Gastroesophageal sphincter (tissue), 4 donors: Measurements from ENCODE around the gene COX7B. TPM values are rescaled to one million over a fixed set of nuclear protein-coding genes. Genes with fewer than 3 reads are reported as not detected.
A peak's percentile ranks its signal among the peaks of the same experiment; 100 is the strongest.
"Not testable (repeated sequence)": the region's sequence is repeated elsewhere in the genome, so short reads cannot be mapped to it uniquely, and the experiment has no call there.

Experiments
- ATAC-seq: fragments of 150-250 bp; one replicate; pipeline ENCODE4 v1.9.1; 2016; ENCODE audit warnings: mild to moderate bottlenecking, moderate library complexity
- H3K27ac ChIP-seq, 4 donors: fragments of 200-600 bp; sonication (generic) in 3 of 4; 1 replicate in 3 of 4; 2 replicates in 1 of 4; pipeline ENCODE4 v1.5.1; 2016 to 2019
- H3K27me3 ChIP-seq: fragments of 200-600 bp; sonication (generic); one replicate; pipeline ENCODE4 v1.5.1; 2019
- H3K36me3 ChIP-seq, 2 donors: fragments of 200-600 bp; sonication (generic); one replicate each; pipeline ENCODE4 v1.5.1; 2019; ENCODE audit warnings: control low read depth in 1 of 2
- H3K4me1 ChIP-seq, 3 donors: fragments of 200-600 bp; sonication (generic); 1 replicate in 2 of 3; 2 replicates in 1 of 3; pipeline ENCODE4 v1.5.1; 2016 to 2019; ENCODE audit warnings: control low read depth in 2 of 3
- H3K4me3 ChIP-seq, 2 donors: fragments of 200-600 bp; sonication (generic); one replicate each; pipeline ENCODE4 v1.5.1; 2019; ENCODE audit warnings: mild to moderate bottlenecking in 1 of 2, moderate library complexity in 1 of 2
- H3K9me3 ChIP-seq, 3 donors: fragments of 200-600 bp; sonication (generic); one replicate each; pipeline ENCODE4 v1.5.1; 2017 to 2019; ENCODE audit warnings: control low read depth in 2 of 3
- EP300 ChIP-seq: sonication (generic); formaldehyde crosslinking; IDR thresholded peaks from one replicate; pipeline ENCODE4 v1.6.1; 2017; ENCODE audit warnings: antibody characterized with exemption, mild to moderate bottlenecking
- POLR2A ChIP-seq, 2 donors: fragments of 450-650 bp; IDR thresholded peaks; one replicate each; pipeline ENCODE4 v1.6.1; 2017; ENCODE audit warnings: antibody characterized with exemption in 2 of 2, mild to moderate bottlenecking in 2 of 2, moderate library complexity in 1 of 2
- POLR2AphosphoS5 ChIP-seq: sonication (generic); formaldehyde crosslinking; IDR thresholded peaks from one replicate; pipeline ENCODE4 v1.6.1; 2017; ENCODE audit warnings: antibody characterized with exemption
- WGBS, 2 donors: methylation state at CpG; one replicate each; pipeline ENCODE4 v1.1.5; 2018; ENCODE audit warnings: low coverage in 1 of 2; 5-methylcytosine and 5-hydroxymethylcytosine counted together
- total RNA-seq, 4 donors: library from RNA; depleted of rRNA; stranded (reverse); fragments of >200 nt; gene quantifications; one replicate each; pipeline ENCODE4 v1.1.0, GENCODE V29; 2016
- TF ChIP-seq, protein P1 (sequence below), 4 experiments: fragments of 200-600 bp in 2 of 4; fragments of 450-650 bp in 2 of 4; sonication (generic) in 1 of 4; IDR thresholded peaks; one replicate each; pipeline ENCODE4 v1.5.1; 2017 to 2019; ENCODE audit warnings: antibody characterized with exemption in 4 of 4, mild to moderate bottlenecking in 2 of 4, moderate library complexity in 2 of 4

The COX7B gene, protein sequence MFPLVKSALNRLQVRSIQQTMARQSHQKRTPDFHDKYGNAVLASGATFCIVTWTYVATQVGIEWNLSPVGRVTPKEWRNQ
- 100 to 1,000 TPM; 338 to 504 (median 366) TPM for total RNA-seq

DNA sequence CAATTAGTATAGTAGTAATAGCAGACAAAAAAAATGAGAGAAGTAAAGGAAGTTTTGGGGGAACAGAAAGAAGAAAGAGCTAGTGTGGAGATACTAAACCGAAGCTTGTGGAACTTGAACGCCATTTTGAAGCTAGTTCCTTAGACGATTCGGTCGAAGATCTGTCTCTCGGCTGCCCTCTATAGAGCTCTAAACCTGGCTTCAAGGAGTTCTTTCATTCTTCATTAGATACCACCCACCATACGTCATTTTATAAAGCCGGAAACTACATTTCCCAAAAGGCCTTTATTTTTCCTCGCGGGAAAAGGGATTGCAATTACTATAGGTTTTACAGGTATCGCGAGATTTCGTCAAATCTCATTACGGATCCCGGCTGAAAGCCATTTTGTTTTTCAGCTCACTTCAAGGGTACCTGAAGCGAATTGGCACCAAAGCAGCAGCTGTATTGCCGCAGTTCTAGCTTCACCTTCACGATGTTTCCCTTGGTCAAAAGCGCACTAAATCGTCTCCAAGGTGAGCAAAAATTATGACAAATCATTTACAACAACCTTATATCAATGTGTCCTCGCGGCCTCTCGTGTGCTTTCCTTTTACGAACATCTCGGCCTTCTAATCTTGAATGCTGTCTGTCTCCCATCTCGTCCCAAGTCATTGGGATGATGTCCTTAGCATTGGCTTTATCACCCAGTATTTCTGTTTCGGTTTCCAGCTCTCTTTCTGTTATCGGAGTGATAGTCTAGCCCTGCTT lies at the start of gene COX7B:
COX7B (plus strand) TSS at position 388 of the 748 bp plus-strand sequence; CDS start at position 474, 86 bp downstream.
- ATAC-seq: peak; percentile 82
- H3K9me3 ChIP-seq: no peaks in the 10 kb centered on the region
- TF ChIP-seq EP300 (no peak), POLR2A (IDR thresholded peaks at IDR 0.05) (peak; percentile 34 to 54), POLR2AphosphoS5 (peak; percentile 78)
- TF ChIP-seq, protein P1, sequence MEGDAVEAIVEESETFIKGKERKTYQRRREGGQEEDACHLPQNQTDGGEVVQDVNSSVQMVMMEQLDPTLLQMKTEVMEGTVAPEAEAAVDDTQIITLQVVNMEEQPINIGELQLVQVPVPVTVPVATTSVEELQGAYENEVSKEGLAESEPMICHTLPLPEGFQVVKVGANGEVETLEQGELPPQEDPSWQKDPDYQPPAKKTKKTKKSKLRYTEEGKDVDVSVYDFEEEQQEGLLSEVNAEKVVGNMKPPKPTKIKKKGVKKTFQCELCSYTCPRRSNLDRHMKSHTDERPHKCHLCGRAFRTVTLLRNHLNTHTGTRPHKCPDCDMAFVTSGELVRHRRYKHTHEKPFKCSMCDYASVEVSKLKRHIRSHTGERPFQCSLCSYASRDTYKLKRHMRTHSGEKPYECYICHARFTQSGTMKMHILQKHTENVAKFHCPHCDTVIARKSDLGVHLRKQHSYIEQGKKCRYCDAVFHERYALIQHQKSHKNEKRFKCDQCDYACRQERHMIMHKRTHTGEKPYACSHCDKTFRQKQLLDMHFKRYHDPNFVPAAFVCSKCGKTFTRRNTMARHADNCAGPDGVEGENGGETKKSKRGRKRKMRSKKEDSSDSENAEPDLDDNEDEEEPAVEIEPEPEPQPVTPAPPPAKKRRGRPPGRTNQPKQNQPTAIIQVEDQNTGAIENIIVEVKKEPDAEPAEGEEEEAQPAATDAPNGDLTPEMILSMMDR (IDR thresholded peaks at IDR 0.05): peak; percentile 16 to 47 (median 38)
- peaks cover 0 to 22% (median 0%) of the 10 kb centered on the region in 3 donors for H3K4me1 ChIP-seq
- H3K4me3 ChIP-seq: peak within 1 kb of the TSS; percentile 60 to 99
- 1 to 40% methylated on average over 23 to 26 of the region's 28 CpGs for WGBS, 2 donors
- H3K36me3 ChIP-seq: peaks cover 0 to 18% of the 10 kb centered on the region in 2 donors
- no peaks in the 10 kb centered on the region for H3K27me3 ChIP-seq
- peak within 1 kb of the TSS; percentile 79 to 98 (median 84) for H3K27ac ChIP-seq

DNA sequence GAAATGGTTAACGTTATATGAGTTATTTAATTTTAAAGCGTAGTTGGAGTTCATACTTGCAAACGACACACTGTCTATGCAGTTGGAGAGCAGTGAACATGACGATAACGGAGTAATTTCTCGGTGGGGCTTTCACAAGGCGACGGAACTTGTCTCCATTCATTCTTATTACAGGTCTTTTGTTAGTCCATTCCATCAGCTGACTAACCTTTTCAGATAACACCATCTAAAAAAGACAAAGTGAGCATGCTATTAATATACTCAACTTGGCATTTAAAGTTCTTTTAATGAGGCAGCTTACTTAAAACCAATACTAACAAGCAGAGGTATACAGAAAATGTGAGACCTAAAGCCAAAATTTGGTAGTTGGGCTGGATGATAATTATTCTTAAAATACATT lies 23.9 kb upstream of the COX7B start:
- TF ChIP-seq EP300 (no peak), POLR2AphosphoS5 (no peak), POLR2A (IDR thresholded peaks at IDR 0.05) (no peak)
- TF ChIP-seq, protein P1 (IDR thresholded peaks at IDR 0.05): no peak
- ATAC-seq: no peak
- no peaks in the 10 kb centered on the region for H3K4me1 ChIP-seq
- H3K4me3 ChIP-seq: no peak overlapping the region
- no peaks in the 10 kb centered on the region for H3K9me3 ChIP-seq
- 92 to 98% methylated on average over 8 of the region's 8 CpGs for WGBS, 2 donors
- no peak overlapping the region for H3K27ac ChIP-seq
- peaks cover 0 to 18% of the 10 kb centered on the region in 2 donors for H3K36me3 ChIP-seq
- H3K27me3 ChIP-seq: no peaks in the 10 kb centered on the region

DNA sequence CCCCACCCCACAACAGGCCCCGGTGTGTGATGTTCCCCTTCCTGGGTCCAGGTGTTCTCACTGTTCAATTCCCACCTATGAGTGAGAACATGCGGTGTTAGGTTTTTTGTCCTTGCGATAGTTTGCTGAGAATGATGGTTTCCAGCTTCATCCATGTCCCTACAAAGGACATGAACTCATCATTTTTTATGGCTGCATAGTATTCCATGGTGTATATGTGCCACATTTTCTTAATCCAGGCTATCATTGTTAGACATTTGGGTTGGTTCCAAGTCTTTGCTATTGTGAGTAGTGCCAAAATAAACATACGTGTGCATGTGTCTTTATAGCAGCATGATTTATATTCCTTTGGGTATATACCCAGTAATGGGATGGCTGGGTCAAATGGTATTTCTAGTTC lies 17.9 kb upstream of the COX7B start:
- H3K4me3 ChIP-seq, H3K27ac ChIP-seq, ATAC-seq, H3K9me3 ChIP-seq, H3K36me3 ChIP-seq, H3K27me3 ChIP-seq, H3K4me1 ChIP-seq: not testable (repeated sequence)
- WGBS, 2 donors: 33 to 100% methylated on average over 1 to 3 of the region's 4 CpGs

DNA sequence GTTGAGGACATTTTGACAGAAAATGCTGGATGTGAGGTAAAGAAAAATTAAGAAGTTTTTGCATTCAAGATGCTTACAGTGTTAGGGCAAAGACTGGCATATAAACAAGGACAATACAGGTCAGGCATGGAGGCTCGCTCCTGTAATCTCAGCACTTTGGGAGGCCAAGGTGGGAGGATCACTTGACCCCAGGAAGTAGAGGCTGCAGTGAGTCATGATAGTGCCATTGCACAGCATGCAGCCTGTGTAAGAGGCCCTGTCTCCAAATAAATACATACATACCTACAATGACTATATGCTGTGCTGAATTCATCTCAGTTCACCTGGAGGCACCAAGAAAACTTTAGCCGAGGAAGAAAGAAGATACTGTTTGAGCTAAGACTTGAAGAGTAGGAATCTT lies 6.4 kb upstream of the COX7B start:
- peaks cover 0 to 24% (median 6%) of the 10 kb centered on the region in 3 donors for H3K4me1 ChIP-seq
- ATAC-seq: no peak
- H3K27me3 ChIP-seq: no peaks in the 10 kb centered on the region
- WGBS, 2 donors: 80% methylated on average over 2 of the region's 2 CpGs
- H3K4me3 ChIP-seq: no peak overlapping the region
- H3K36me3 ChIP-seq: no peaks in the 10 kb centered on the region
- no peaks in the 10 kb centered on the region for H3K9me3 ChIP-seq
- no peak for TF ChIP-seq EP300
- TF ChIP-seq POLR2A (IDR thresholded peaks at IDR 0.05): no peak
- no peak for TF ChIP-seq POLR2AphosphoS5
- TF ChIP-seq, protein P1 (IDR thresholded peaks at IDR 0.05): no peak
- no peak overlapping the region for H3K27ac ChIP-seq

DNA sequence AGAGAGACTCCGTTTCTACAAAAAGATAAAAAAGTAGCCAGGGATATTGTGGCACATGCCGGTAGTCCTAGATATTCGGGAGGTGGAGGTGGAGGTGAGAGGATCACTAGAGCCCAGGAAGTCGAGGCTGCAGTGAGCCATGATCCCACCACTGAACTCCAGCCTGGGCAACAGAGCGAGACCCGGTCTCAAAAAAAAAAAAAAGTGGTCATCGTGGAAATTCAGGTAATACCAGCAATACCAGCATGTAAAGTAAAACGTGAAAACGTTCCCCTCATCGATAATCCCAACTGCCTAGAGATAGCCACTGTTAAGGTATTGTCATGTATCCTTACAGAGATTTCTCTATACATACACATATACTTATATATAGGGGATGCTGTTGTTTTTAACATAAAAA lies 5.6 kb upstream of the COX7B start:
- H3K27me3 ChIP-seq: no peaks in the 10 kb centered on the region
- WGBS, 2 donors: 84 to 88% methylated on average over 6 to 10 of the region's 10 CpGs

More for the DNA sequence above, 5.6 kb upstream of the COX7B start:
- Histone ChIP-seq H3K27ac (peak overlapping the region in 1 of 4 donors; percentile 91), H3K9me3 (no peaks in the 10 kb centered on the region), H3K4me3 (peak overlapping the region in 1 of 2 donors; percentile 64), H3K4me1 (peaks cover 0 to 24% (median 6%) of the 10 kb centered on the region in 3 donors), H3K36me3 (no peaks in the 10 kb centered on the region)
- TF ChIP-seq POLR2AphosphoS5 (no peak), POLR2A (IDR thresholded peaks at IDR 0.05) (no peak), EP300 (no peak)
- TF ChIP-seq, protein P1 (IDR thresholded peaks at IDR 0.05): no peak
- ATAC-seq: no peak
